ENCODE measurements around the gene MGST2.

GRCh38 chr4:139749338-139749737, 83.7 kb downstream of the MGST2 start:
- TF ChIP-seq CTCF (conservative IDR thresholded peaks at IDR 0.05; ENCODE audit: low read depth in 2 of 2) (no peak), POLR2AphosphoS5 (IDR thresholded peaks at IDR 0.05; ENCODE audit: low read depth) (no peak), ZNF331 (CRISPR knock-in tag; IDR thresholded peaks at IDR 0.05; ENCODE audit: low read depth) (no peak), REST (IDR thresholded peaks at IDR 0.05; ENCODE audit: unreplicated experiment) (no peak), EZH2 (IDR thresholded peaks at IDR 0.05; ENCODE audit: low read depth, unreplicated experiment) (no peak), EZH2phosphoT487 (IDR thresholded peaks at IDR 0.05; ENCODE audit: unreplicated experiment) (no peak), STAT1 (IDR thresholded peaks at IDR 0.05; ENCODE audit: unreplicated experiment) (no peak), CREB1 (CRISPR knock-in tag; IDR thresholded peaks at IDR 0.05; ENCODE audit: low read depth) (no peak), ZNF114 (CRISPR knock-in tag; IDR thresholded peaks at IDR 0.05) (no peak), NANOG (IDR thresholded peaks at IDR 0.05; ENCODE audit: borderline replicate concordance) (no peak), JUNB (IDR thresholded peaks at IDR 0.05; ENCODE audit: unreplicated experiment) (no peak)

Measured in GM23338 (cell line).